GM19240 (cell line): ENCODE results near the gene PTPN13.

Experiments used
- DNase-seq: peaks from one replicate; pipeline ENCODE4 v3.0.0; 2011; ENCODE audit warnings: low spot score; ENCODE audit not compliant: insufficient read length

The PTPN13 gene

GRCh38 chr4:86856896-86857295 lies 262.8 kb downstream of the PTPN13 start:
- DNase-seq = no peak

GRCh38 chr4:86857341-86858052 lies 263.4 kb downstream of the PTPN13 start:
- DNase-seq = no peak
